NCI-H1417 (cell line): Measurements from ENCODE around the gene RBP4.
"Not testable (repeated sequence)": the region's sequence is repeated elsewhere in the genome, so short reads cannot be mapped to it uniquely, and the experiment has no call there.

Experiments
- DNase-seq, 3 experiments: peaks; one replicate each; lab custom pipeline; 2025; lab: John Stamatoyannopoulos, UW

RBP4 gene

DNA sequence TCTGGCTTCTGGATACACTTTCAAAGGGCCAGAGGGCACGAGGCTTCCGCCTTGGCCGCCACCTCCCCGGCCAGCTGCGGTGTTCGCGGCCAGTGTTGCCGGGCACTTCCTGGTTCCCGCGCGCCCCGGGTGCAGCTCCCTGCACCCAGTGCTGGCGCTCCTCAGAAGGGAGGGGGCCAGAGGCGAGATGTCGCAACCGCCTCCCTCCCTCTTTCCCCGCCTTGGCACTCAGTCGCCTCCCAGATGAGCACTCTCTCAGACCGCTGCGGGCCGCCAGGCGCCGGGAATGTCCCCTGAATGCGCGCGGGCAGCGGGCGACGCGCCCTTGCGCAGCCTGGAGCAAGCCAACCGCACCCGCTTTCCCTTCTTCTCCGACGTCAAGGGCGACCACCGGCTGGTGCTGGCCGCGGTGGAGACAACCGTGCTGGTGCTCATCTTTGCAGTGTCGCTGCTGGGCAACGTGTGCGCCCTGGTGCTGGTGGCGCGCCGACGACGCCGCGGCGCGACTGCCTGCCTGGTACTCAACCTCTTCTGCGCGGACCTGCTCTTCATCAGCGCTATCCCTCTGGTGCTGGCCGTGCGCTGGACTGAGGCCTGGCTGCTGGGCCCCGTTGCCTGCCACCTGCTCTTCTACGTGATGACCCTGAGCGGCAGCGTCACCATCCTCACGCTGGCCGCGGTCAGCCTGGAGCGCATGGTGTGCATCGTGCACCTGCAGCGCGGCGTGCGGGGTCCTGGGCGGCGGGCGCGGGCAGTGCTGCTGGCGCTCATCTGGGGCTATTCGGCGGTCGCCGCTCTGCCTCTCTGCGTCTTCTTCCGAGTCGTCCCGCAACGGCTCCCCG is 34.4 kb downstream of the RBP4 start, which contains the start of gene FFAR4:
TSS of gene FFAR4 (plus strand) at position 231 of the 842 bp plus-strand sequence. CDS start at position 287, 56 bp downstream.
- peak in 2 of 3 experiments; percentile 71 to 80 for DNase-seq

DNA sequence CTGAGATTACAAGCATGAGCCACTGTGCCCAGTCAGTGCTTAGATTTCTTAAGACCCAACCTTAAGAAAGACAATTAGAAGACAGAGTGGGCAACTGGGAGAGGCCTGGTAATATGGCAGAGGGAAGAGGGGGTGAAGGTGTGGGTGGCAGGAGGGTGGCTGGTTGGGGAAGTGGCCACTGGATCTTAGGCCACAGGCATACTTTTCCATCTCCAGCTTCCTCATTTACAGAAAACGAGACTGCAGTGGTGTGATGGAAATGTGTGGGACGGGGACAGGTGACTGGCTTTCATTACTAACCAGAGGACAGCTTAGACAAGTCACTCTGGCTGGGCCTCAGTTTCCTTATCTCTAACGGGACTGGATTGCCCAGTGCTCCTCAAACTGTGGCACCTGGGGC is 35.6 kb downstream of the RBP4 start:
- no peak for DNase-seq

DNA sequence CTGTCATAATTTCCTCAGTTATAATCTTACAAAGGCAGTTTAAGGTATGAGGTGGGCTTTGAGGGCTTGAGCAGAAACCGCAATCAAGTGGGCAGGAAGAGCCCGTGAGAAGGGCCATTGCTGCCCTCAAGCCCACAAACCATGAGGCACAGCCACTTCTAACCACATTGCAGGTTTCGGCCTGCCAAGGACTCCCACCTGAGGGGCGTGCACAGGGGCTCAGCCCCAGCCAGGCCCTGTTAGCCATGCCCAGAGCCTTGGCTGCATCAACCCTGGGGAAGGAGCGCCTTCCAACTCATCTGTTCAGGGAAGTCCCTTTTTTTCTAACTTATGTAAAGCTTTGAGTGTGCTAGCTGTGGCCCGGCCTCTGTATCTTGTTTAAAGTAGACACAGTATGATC is 40.5 kb downstream of the RBP4 start:
- DNase-seq: no peak

DNA sequence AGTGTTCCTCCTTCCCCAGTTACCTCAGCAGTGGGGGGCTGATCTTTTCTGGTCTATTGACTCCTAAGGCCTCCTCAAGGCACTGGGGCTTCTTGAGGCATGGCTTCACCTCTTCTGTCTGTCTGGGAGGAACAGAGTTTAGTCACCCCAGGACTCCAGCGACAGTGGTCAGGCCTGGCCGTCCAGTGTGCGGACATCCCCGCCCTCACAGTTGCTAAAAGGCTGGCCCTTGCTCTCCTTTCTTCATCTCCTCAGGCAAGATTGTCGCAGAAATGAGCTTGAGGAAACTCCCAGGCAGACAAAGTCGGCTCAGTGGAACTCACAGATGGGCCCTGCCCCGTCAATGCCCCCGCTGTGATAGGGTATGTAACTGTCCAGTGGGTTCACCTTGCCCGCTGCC is 41.5 kb downstream of the RBP4 start:
- no peak for DNase-seq

DNA sequence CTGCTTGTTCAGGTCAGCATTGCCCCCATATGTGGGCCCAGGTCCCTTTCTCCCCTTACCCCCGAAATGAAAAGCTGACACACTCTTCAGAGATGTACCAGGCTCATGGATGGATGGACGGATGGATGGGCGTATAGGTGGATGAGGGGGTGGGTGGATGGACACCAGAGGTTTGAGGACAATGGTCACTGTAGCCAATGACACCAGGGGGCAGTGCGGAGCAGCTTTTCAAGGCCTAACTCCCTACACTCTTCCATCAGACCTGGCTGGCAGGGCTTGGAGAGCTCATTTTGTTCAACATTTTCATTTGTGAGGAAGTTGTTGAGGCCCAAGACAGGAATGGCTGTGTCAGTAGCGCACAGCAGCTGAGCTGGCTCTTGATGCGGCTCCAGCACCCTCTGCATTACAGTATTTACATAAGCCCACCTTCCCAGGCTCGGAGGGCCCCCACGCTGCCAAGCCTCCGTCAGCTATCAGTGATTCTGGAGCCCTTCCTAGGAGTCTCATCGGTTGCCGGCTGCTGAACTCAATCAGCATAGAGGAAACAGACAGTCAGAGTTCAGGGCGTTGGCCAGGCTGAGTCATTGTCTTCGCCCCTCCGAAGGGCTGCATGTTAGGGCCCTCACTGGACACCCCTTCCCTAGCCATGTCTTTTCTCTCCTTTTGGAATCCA is 46.1 kb downstream of the RBP4 start:
- peak; percentile 37 to 77 (median 44) for DNase-seq

DNA sequence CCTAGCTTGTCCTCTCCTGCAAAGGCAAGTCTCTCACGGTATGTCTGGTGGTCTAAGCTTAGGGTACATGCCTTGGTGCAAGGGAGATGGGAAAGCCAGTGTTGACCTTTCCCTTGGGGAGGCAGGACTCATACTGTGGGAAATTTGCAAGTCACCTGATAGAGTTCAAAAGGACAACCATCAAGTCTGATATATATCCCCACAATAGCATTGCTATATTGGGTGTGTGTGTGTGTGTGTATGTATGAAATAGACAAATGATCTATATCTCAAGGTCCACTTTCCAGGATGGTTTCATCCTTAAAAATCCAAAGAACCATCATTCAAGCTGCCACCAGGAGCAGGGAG is 46.7 kb downstream of the RBP4 start:
- DNase-seq: no peak

DNA sequence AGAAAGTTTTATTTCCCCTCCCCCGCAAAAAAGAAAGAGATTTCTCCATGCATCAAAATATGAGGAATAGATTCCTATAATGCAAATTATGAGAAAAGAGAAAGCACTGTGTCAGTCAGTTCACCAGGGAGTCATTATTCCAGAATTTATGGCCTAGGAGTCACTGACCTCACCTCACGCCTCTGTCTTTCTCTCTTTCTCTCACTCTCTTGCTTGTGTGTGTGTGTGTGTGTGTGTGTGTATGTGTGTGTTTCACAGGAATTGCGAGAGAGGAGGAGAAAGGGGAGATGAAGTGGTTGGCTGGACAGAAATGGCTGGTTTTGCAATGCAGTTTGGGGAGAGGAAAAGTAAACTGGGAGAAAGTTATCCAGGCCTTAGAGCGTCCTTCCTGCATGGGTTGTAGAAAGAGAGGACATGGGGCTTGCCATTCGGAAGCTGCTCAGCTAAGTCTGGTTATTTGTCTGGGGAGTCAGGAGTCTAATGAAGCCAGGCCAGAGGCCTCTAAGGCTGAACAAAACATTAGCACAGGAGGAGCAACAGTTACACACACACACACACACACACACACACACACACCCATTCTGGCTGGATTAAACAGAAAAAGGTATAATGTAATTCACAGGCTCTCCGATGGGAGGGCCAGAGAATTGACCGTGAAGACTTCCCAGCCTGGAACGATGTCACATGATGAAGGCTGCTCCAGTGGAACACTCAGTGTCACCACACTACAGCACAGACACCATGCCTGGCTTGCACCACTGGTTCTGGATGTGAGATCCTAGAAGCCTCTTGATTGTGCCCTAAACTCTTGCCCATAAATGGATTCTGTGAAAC is 47.3 kb downstream of the RBP4 start:
- DNase-seq: no peak

DNA sequence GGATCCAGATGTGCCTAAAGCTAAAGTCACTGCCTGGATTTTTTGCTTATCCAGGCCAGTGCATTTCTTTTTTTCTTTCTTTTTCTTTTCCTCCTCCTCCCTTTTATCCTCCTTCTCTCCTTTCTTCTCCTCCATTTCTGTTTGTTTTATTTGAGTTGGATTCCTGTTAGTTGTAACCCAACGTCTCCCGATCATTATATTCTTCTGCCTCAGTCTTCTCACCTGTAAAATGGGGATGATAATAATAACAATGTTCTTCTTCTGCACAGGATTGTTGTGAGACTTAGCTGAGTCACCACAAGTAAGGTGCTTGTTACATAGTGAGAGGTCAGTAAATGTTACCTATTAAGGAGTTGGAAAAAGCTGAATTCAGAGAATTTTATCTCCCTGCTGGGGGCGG is 48.3 kb downstream of the RBP4 start:
- no peak for DNase-seq

DNA sequence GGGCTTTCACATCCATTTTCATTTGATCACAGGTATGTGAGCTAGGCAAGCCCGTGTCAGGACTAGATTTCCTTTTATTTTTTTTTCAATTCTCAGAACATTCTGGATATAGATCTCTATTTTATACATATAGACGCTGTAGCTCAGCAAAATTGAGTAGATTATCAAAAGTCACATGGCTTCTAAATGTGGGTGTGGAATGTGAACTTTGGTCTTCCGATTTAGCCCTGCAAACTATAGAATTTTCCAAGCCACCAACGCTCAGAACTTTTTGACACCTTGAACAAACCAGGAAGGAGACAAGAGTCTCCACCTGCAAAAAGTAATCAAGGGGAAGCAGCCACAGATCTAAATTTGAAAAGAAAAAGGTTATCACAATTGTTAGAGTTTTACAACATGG is 50.4 kb downstream of the RBP4 start:
- DNase-seq: no peak

DNA sequence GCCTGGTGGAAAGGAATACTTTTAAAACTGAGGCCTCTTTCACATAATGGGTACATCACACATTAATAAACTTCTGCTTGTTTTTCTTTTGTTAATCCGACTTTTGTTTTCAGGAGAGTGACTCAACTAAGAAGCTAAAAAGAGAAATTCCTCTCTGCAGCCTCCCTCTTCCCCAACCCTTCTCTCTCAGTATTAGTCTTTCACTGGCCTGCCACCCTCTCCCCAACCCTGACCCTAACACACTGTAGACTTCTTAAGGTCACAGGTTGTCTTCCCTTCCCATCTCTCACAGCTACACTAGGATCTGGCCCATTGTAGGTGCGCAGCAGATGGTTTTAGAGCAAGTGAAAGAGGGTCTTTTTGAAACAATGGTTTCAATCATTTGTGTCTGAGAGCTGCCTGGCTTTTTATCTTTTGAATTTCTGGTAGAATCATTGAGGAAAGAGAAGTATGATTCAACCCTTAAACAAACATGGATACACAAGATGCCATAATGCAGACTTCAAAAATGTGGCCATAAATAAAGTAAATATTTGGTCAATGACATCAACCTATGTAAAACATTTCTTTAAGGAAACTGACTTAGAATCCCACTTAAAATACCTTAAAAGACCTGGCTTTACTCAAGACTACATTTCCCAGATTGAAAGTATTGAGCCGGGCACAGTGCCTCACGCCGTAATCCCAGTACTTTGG is 52.5 kb downstream of the RBP4 start:
- DNase-seq: no peak

DNA sequence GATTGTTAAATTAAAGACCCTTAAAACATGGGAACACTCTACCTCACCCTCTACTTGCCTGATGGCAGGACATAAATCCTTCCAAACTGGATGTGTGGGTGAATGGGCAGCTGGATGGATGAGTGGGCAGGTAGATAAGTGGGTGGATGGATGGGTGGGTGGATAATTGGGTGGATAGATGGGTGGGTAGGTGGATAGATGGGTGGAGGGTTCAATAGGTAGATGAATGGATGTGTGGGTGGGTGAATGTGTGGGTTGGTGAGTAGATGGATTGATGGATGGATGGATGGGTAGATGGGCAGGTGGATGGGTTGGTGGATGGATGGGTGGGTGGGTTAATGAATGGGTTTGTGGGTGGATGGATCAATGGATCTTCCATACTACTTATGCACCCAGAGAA is 53.5 kb downstream of the RBP4 start:
- no peak for DNase-seq

DNA sequence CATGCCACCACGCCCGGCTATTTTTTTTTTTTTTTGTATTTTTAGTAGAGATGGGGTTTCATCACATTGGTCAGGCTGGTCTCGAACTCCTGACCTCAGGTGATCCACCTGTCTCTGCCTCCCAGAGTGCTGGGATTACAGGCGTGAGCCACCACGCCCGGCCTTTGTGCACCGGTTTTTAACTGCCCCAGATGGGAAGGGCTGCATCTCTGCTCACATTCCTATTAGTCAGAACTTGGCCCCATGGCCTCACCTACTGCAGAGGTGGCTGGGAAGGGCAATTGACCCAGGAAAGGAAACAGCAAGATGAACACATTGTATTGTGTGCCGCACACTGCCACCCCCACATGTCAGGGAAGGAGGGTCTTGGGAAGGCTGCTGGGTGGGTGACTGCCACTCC is 54.0 kb downstream of the RBP4 start:
- not testable (repeated sequence) for DNase-seq

DNA sequence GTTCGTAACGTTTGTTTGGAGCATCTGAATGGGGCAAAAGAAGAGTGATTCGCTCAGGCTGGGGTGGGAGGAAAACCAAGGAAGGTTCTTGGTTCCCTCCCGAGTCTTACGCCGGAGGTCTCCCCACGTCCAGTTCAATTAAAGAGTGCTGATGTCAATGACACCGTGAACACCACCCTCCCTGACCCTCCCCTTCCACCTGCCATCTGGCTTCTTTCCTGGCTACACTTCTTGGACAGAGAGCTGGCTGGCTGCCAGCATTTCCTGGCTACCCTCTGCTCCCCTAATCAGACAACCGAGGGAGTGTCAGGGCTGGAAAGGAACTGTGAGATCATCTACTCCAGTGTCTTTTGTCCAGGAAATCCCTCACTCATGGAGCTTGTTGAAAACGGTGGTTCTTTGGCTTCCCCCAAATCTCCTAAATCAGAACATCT is 58.7 kb downstream of the RBP4 start:
- DNase-seq: peak; percentile 35 to 83 (median 54)
